DND-41 (cell line): Measurements from ENCODE around the gene CENPP.

Experiments
- EZH2 ChIP-seq: IDR thresholded peaks from 3 replicates; pipeline ENCODE4 v1.6.1; 2012; ENCODE audit warnings: borderline replicate concordance, low read depth, mild to moderate bottlenecking, moderate library complexity, low read length, inconsistent platforms; ENCODE audit not compliant: severe bottlenecking
- TF ChIP-seq, protein P1 (sequence below): IDR thresholded peaks from 2 replicates; pipeline ENCODE4 v1.5.1; 2012; ENCODE audit warnings: borderline replicate concordance, low read length, moderate library complexity, mild to moderate bottlenecking; ENCODE audit not compliant: poor library complexity, severe bottlenecking; ENCODE audit errors: extremely low read depth

GRCh38 chr9:92603990-92604389 lies 278.2 kb downstream of the CENPP start:
- TF ChIP-seq, protein P1, sequence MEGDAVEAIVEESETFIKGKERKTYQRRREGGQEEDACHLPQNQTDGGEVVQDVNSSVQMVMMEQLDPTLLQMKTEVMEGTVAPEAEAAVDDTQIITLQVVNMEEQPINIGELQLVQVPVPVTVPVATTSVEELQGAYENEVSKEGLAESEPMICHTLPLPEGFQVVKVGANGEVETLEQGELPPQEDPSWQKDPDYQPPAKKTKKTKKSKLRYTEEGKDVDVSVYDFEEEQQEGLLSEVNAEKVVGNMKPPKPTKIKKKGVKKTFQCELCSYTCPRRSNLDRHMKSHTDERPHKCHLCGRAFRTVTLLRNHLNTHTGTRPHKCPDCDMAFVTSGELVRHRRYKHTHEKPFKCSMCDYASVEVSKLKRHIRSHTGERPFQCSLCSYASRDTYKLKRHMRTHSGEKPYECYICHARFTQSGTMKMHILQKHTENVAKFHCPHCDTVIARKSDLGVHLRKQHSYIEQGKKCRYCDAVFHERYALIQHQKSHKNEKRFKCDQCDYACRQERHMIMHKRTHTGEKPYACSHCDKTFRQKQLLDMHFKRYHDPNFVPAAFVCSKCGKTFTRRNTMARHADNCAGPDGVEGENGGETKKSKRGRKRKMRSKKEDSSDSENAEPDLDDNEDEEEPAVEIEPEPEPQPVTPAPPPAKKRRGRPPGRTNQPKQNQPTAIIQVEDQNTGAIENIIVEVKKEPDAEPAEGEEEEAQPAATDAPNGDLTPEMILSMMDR = no peak
- no peak for TF ChIP-seq EZH2
